ENCODE data around the gene ATL3. TPM values are rescaled to one million over a fixed set of nuclear protein-coding genes. Genes with fewer than 3 reads are reported as not detected.

Gene ATL3
- total RNA-seq, 1 experiment from 2014 or later, result 24.0 TPM

GRCh38 chr11:63622323-63622722 lies 48.9 kb downstream of the ATL3 start:
- Histone ChIP-seq H2AK5ac (ENCODE audit: insufficient read length, low read length) (no peak overlapping the region), H3K4me2 (ENCODE audit: insufficient read depth, insufficient read length, low read length) (no peak overlapping the region), H4K8ac (replicated peaks; ENCODE audit: insufficient read length, low read depth, low read length) (no peak overlapping the region), H3K18ac (ENCODE audit: insufficient read length, low read depth, low read length) (no peak overlapping the region), H4K5ac (ENCODE audit: insufficient read length, low read depth, low read length) (no peak overlapping the region), H2BK120ac (ENCODE audit: low read depth, low read length, poor library complexity, severe bottlenecking) (no peak overlapping the region), H3K9ac (ENCODE audit: extremely low read depth, insufficient read length, low read length) (no peak overlapping the region), H3K9me3 (ENCODE audit: control insufficient read depth, low read depth, low read length) (no peaks in the 10 kb centered on the region), H3K23ac (ENCODE audit: insufficient read length, low read depth, low read length) (no peak overlapping the region), H3K14ac (ENCODE audit: insufficient read depth, low read length) (no peak overlapping the region), H3K23me2 (ENCODE audit: insufficient read length, low read depth, low read length, poor library complexity, severe bottlenecking) (no peaks in the 10 kb centered on the region), H2AFZ (ENCODE audit: low read length) (no peak overlapping the region), H3K56ac (ENCODE audit: insufficient read length, low read depth, low read length) (no peak overlapping the region), H4K91ac (ENCODE audit: insufficient read length, low read depth, low read length) (no peak overlapping the region), H4K20me1 (ENCODE audit: control insufficient read depth, insufficient read depth, insufficient read length) (no peaks in the 10 kb centered on the region), H3K4ac (ENCODE audit: low read depth, low read length) (no peak overlapping the region), H3K27ac (ENCODE audit: insufficient read length, low read depth, low read length) (no peak overlapping the region), H2BK20ac (ENCODE audit: low read depth, low read length, poor library complexity, severe bottlenecking) (no peak overlapping the region), H3K79me1 (ENCODE audit: insufficient read depth, low read depth, low read length, poor library complexity, severe bottlenecking) (no peaks in the 10 kb centered on the region), H2BK15ac (ENCODE audit: low read depth, low read length) (no peak overlapping the region; the same call in 1 of the 2 replicates), H2BK5ac (ENCODE audit: insufficient read length, low read length) (no peak overlapping the region), H2BK12ac (ENCODE audit: insufficient read length, low read depth, low read length) (no peak overlapping the region), H3K79me2 (ENCODE audit: insufficient read depth, low read length) (no peaks in the 10 kb centered on the region), H3K27me3 (ENCODE audit: insufficient read depth, low read length) (no peaks in the 10 kb centered on the region), H3K4me1 (ENCODE audit: insufficient read depth, low read length) (no peaks in the 10 kb centered on the region), H3T11ph (ENCODE audit: low read length) (no peak overlapping the region)
- TF ChIP-seq CTCF (conservative IDR thresholded peaks at IDR 0.05), result no peak
- no peak overlapping the region for H3K4me3 Mint-ChIP-seq
- H3K27me3 Mint-ChIP-seq (ENCODE audit: low read depth), result no peaks in the 10 kb centered on the region
- WGBS (ENCODE audit: extremely low coverage, insufficient read length, low lambda C conversion rate), result no CpG with 5 or more reads among the region's 2 CpGs
- no peak overlapping the region; a peak in 1 of 7 replicates for H3K27ac Mint-ChIP-seq
- H3K36me3 Mint-ChIP-seq (ENCODE audit: insufficient read depth in 1 of 3, low read depth in 3 of 3), result no peaks in the 10 kb centered on the region
- H3K9me3 Mint-ChIP-seq, result no peaks in the 10 kb centered on the region
- H3K4me1 Mint-ChIP-seq, result peaks cover 23 to 33% of the 10 kb centered on the region in 2 experiments
- no peak for DNase-seq

All from H9 (cell line).